ENCODE data around the gene RBBP8.
"Not testable (repeated sequence)": the region's sequence is repeated elsewhere in the genome, so short reads cannot be mapped to it uniquely, and the experiment has no call there.

The RBBP8 gene

DNA sequence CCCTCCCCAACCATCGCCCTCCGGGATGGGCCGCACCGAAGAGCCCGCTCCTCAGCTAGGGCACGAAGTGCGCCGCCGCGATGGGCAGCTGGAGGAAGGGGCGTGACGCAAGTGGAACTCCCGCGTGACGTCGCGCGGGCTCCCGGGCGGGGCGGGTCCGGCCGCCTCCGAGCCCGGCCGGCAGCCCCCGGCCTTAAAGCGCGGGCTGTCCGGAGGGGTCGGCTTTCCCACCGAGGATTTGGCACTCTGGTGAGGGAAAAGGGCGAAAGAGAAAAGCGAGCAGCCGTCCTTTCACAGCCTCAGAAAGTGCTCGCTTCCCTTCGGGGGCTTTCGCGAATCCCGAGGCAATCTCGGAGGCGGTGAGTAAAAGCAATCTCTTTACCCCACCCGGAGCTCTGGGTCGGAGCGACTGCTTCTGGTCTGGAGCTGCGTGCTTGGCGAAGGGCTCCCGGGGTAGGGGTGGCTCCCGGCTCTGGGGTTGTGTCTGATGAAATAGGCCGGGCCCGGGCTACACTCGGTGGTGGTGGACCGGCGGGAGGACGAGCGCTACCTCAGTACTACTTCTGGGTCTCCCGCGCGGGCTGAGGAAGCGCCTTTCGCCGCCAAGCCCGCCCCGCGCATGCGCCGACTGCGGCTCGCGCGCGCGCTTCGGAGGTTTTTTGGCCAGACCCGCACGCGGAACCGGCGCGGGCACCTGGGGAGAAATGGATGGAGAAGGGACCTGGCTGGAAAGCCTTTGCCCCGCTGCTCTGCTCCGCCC is at the start of gene RBBP8:
Gene RBBP8 (plus strand): TSS at position 123 of the 760 bp plus-strand sequence. CDS start 3,524 bp downstream, outside the sequence.
- peak; percentile 51 to 67 for DNase-seq (ENCODE audit: low read depth in 2 of 2)

DNA sequence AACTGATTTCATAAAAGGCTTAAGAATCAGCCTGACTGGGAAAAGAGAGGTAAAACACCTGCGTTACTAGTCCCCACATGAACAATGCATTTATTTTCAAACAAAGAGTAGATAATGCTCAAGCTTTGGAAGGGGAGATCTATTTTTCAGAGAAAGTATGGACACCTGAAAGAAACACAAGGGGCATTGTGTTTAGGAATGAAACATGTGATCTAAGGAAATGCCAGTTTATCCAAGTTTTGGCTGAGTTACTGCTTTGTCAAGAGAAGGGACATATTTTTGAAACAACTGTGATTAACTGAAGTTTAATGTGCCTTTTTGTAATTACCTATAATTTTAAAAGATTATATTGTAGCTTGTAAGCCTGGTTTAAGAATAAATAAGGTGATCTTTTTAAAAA is 49.3 kb upstream of the RBBP8 start:
- no peak for DNase-seq (ENCODE audit: low read depth in 2 of 2)

GRCh38 chr18:22885694-22886093 is 47.4 kb upstream of the RBBP8 start:
- DNase-seq (ENCODE audit: low read depth in 2 of 2): not testable (repeated sequence)

DNA sequence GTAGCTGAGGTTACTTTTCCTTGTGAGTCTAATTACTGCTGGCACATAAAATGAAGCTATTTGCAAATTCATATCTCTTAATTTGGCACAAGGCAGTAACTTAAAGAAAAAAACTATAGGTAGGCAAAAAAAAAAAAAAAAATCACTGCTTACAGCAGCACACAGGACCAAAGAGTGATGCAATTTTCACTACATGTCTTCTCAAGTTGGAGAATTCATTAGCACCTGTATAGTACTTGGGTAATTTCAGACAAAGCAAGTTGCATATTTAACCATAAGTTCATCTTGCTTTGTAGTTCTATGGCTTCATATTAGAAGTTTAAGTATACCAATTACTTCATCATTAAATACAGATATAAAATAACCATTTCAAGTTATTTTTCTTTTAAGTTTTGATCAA is 33.7 kb upstream of the RBBP8 start:
- DNase-seq (ENCODE audit: low read depth in 2 of 2): no peak

GRCh38 chr18:22900558-22901238 is 32.4 kb upstream of the RBBP8 start:
- no peak for DNase-seq (ENCODE audit: low read depth in 2 of 2)

- no peak for DNase-seq (ENCODE audit: low read depth in 2 of 2)
These were observed 31.0 kb upstream of the RBBP8 start for GRCh38 chr18:22902093-22902492.

- DNase-seq (ENCODE audit: low read depth in 2 of 2): not testable (repeated sequence)
These were observed 29.9 kb upstream of the RBBP8 start for GRCh38 chr18:22903248-22903647.

DNA sequence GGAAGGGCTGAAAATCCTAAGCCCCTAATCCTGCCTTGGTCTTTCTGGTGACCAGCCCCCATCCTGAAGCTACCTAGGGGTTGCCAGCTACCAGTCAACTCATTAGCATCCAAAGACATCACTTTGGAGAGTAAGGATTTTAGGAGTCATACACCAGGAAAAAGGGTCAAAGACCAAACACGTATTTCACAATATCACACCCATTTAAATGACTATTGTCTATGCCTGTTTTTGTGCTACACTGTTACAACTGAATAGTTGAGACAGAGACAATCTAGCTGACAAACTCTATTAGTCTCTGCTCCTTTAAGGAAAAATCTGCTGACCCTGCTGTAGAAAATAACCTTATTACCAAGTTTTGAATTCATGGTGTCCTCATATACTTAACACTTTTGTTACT is 21.0 kb upstream of the RBBP8 start:
- DNase-seq (ENCODE audit: low read depth in 2 of 2): no peak

DNA sequence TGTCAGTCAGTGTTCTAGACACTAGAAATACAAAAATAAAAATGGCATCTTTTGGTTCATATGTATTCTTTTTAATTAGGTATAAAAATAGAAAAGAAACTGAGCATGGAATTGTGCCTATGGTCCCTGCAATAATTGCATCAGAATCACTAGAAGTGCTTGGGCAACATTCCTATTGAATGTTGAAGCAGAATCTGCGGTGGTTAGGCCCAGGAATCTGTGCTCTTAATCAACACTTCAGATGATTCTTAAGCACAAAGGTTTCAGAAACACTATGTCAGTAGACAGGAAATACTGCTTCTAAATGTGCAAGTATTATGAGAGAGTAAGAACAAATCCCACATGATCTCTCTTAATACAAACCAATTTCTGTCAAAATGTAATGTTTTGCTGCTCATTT is 20.3 kb upstream of the RBBP8 start:
- DNase-seq (ENCODE audit: low read depth in 2 of 2): no peak

GRCh38 chr18:22913861-22914260 is 19.3 kb upstream of the RBBP8 start:
- no peak for DNase-seq (ENCODE audit: low read depth in 2 of 2)

GRCh38 chr18:22914633-22915032 is 18.5 kb upstream of the RBBP8 start:
- DNase-seq (ENCODE audit: low read depth in 2 of 2): no peak

DNA sequence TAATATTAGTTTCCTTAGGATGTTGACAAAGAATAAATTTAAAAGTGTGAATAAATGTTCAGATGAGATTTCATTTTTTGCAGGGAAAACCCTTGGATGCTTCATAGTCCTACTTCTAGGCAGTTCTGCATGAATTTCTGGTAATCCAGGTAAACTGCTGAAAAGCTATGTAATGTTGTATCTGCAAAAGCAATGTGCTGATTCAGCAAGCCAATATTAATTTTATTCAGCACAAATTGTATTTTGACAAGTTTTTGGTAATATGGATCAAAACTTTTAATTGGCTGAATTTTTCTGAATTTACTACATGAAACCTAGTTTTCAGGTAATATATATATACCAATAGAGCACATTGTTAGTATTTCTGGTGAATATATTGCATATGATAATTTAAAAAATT is 17.8 kb upstream of the RBBP8 start:
- DNase-seq (ENCODE audit: low read depth in 2 of 2): no peak

GRCh38 chr18:22921772-22922171 is 11.4 kb upstream of the RBBP8 start:
- DNase-seq (ENCODE audit: low read depth in 2 of 2): no peak

GRCh38 chr18:22924589-22924988 is 8.5 kb upstream of the RBBP8 start:
- no peak for DNase-seq (ENCODE audit: low read depth in 2 of 2)

DNA sequence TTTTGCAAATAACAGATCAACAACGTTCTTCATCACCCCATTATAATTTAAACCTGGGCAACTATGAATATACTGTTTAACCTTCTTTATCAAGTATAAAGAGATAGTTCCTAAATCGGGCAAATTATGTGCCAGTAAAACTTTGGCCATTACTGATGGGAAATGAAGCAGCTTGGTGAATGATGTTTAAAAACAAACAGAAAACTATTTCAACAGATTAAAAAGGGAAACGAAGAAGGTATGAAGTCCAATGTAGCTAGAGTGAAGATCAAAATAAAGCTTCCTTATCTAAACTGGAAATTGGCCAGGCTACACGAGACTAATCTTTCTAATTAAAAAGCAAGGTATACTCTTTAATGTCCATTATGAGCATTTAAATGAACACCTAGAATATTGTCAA is 6.7 kb upstream of the RBBP8 start:
- no peak for DNase-seq (ENCODE audit: low read depth in 2 of 2)

GRCh38 chr18:22928339-22928738 is 4.8 kb upstream of the RBBP8 start:
- no peak for DNase-seq (ENCODE audit: low read depth in 2 of 2)

DNA sequence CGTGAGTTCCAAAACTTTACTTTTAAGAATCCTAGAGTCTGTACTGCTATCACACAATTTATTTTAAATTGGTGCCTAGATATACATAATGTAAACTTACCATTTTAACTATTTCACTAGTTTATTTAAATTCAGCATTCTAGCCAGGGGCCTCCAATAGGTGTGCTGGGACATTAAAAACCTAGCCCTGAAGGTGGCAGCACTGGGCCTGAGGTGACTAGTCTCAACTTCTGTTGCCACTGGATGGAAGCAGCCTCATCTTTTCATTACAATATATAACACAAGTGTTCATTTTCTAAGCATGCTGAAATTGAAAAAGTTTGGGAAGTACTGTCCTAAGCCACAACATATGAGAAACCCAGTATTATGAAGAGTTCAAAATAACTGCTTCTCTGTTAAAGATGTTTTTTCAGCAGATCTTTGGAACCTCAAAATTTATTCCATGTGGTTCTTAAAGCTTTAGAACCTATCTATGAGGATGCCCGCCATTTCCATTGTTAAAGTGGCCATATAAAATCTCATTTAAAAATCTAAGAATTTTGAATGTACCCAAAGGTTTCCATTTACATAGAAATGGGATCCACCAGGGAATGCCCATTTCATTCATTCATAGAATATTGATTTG is 2.9 kb upstream of the RBBP8 start:
- DNase-seq (ENCODE audit: low read depth in 2 of 2): peak; percentile 30 to 71

GRCh38 chr18:22932885-22933205 is 283 bp upstream of the RBBP8 start:
- no peak for DNase-seq (ENCODE audit: low read depth in 2 of 2)

DNA sequence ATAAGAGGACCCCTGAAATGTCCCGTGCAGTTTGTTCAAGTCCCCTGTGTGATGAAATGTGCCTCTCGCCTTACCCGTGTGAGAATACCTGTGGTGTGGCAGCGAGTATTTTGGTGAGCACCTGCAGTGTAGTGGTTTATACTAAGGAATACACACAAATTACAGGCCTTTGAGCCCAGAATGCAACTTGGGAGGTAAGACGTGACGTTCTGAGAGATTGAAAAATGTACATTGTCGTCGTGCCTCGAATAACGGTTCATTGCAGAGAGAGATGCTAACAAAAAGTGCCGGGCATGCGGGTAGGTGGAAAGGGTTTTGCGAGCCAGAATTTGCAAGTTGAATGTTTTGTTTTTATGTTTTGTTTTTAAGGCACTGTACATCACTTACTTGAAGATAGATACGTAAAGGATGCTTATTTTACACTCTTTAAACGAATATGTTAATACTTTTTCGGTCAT is 867 bp downstream of the RBBP8 start:
- DNase-seq (ENCODE audit: low read depth in 2 of 2): no peak

- DNase-seq (ENCODE audit: low read depth in 2 of 2): no peak
These were observed 1.7 kb downstream of the RBBP8 start for GRCh38 chr18:22934789-22935188.

- DNase-seq (ENCODE audit: low read depth in 2 of 2): no peak
These were observed 2.3 kb downstream of the RBBP8 start for GRCh38 chr18:22935431-22935830.

DNA sequence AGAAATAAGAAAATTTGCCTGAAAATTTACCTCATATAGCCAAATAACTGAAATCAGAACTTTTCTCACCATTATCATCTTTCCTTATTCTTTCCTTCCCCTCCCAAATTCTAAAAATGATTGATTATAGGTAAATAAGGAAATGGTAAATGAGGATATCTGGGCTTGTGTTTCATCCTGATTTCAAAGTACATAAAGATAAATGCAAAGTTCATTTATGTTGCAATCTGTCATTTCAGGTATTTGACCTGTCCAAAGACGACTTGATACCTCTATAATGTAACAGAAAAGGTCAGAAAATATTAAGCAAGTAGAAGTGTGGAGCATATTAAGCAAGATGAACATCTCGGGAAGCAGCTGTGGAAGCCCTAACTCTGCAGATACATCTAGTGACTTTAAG is 3.4 kb downstream of the RBBP8 start:
- DNase-seq (ENCODE audit: low read depth in 2 of 2): no peak

GRCh38 chr18:22939649-22940048 is 6.5 kb downstream of the RBBP8 start:
- DNase-seq (ENCODE audit: low read depth in 2 of 2): no peak
